Lower leg skin (tissue), 4 donors: ENCODE measurements around the gene ABL1. TPM values are rescaled to one million over a fixed set of nuclear protein-coding genes. Genes with fewer than 3 reads are reported as not detected.

Experiments used
- DNase-seq, 2 donors: peaks; one replicate each; pipeline ENCODE4 v3.0.0-alpha.2; 2019; ENCODE audit warnings: low spot score in 2 of 2
- H3K4me3 ChIP-seq: fragments of 200-600 bp; sonication (generic); 2 replicates; pipeline ENCODE4 v1.5.1; 2017; ENCODE audit warnings: mild to moderate bottlenecking, low read depth; ENCODE audit not compliant: poor library complexity, severe bottlenecking
- POLR2A ChIP-seq, 2 donors: fragments of 450-650 bp; IDR thresholded peaks; one replicate each; pipeline ENCODE4 v1.6.1; 2016 to 2017; ENCODE audit warnings: antibody characterized with exemption in 2 of 2, mild to moderate bottlenecking in 1 of 2, moderate library complexity in 1 of 2
- WGBS, 2 donors: methylation state at CpG; one replicate each; pipeline ENCODE4 v1.1.5; 2018; 5-methylcytosine and 5-hydroxymethylcytosine counted together
- intact Hi-C: fragments of 100-400 bp; cut with DNase I; formaldehyde crosslinking; loops from one replicate; pipeline ENCODE4 v1.15.0; 2023; ENCODE audit warnings: low total_unique reads
- total RNA-seq, 4 donors: library from RNA; depleted of rRNA; stranded (reverse); fragments of >200 nt; gene quantifications; one replicate each; pipeline ENCODE4 v1.1.0, GENCODE V29; 2016
- TF ChIP-seq, protein P1 (sequence below), 3 donors: fragments of 450-650 bp; IDR thresholded peaks; one replicate each; pipeline ENCODE4 v1.5.1; 2016; ENCODE audit warnings: antibody characterized with exemption in 3 of 3, mild to moderate bottlenecking in 3 of 3, moderate library complexity in 2 of 3

ABL1 gene
- total RNA-seq, 4 donors from 2014 or later: 21.2 to 47.2 (median 34.3) TPM

DNA sequence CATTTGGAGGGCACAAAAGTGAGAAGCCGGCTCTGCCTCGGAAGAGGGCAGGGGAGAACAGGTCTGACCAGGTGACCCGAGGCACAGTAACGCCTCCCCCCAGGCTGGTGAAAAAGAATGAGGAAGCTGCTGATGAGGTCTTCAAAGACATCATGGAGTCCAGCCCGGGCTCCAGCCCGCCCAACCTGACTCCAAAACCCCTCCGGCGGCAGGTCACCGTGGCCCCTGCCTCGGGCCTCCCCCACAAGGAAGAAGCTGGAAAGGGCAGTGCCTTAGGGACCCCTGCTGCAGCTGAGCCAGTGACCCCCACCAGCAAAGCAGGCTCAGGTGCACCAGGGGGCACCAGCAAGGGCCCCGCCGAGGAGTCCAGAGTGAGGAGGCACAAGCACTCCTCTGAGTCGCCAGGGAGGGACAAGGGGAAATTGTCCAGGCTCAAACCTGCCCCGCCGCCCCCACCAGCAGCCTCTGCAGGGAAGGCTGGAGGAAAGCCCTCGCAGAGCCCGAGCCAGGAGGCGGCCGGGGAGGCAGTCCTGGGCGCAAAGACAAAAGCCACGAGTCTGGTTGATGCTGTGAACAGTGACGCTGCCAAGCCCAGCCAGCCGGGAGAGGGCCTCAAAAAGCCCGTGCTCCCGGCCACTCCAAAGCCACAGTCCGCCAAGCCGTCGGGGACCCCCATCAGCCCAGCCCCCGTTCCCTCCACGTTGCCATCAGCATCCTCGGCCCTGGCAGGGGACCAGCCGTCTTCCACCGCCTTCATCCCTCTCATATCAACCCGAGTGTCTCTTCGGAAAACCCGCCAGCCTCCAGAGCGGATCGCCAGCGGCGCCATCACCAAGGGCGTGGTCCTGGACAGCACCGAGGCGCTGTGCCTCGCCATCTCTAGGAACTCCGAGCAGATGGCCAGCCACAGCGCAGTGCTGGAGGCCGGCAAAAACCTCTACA is 49.8 kb downstream of the ABL1 start:
- no peak for TF ChIP-seq POLR2A (IDR thresholded peaks at IDR 0.05)
- TF ChIP-seq, protein P1, sequence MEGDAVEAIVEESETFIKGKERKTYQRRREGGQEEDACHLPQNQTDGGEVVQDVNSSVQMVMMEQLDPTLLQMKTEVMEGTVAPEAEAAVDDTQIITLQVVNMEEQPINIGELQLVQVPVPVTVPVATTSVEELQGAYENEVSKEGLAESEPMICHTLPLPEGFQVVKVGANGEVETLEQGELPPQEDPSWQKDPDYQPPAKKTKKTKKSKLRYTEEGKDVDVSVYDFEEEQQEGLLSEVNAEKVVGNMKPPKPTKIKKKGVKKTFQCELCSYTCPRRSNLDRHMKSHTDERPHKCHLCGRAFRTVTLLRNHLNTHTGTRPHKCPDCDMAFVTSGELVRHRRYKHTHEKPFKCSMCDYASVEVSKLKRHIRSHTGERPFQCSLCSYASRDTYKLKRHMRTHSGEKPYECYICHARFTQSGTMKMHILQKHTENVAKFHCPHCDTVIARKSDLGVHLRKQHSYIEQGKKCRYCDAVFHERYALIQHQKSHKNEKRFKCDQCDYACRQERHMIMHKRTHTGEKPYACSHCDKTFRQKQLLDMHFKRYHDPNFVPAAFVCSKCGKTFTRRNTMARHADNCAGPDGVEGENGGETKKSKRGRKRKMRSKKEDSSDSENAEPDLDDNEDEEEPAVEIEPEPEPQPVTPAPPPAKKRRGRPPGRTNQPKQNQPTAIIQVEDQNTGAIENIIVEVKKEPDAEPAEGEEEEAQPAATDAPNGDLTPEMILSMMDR (IDR thresholded peaks at IDR 0.05): no peak
- intact Hi-C loops: no loop called here
- no peak overlapping the region for H3K4me3 ChIP-seq
- no peak for DNase-seq
- WGBS, 2 donors: 87% methylated on average over 47 of the region's 47 CpGs

DNA sequence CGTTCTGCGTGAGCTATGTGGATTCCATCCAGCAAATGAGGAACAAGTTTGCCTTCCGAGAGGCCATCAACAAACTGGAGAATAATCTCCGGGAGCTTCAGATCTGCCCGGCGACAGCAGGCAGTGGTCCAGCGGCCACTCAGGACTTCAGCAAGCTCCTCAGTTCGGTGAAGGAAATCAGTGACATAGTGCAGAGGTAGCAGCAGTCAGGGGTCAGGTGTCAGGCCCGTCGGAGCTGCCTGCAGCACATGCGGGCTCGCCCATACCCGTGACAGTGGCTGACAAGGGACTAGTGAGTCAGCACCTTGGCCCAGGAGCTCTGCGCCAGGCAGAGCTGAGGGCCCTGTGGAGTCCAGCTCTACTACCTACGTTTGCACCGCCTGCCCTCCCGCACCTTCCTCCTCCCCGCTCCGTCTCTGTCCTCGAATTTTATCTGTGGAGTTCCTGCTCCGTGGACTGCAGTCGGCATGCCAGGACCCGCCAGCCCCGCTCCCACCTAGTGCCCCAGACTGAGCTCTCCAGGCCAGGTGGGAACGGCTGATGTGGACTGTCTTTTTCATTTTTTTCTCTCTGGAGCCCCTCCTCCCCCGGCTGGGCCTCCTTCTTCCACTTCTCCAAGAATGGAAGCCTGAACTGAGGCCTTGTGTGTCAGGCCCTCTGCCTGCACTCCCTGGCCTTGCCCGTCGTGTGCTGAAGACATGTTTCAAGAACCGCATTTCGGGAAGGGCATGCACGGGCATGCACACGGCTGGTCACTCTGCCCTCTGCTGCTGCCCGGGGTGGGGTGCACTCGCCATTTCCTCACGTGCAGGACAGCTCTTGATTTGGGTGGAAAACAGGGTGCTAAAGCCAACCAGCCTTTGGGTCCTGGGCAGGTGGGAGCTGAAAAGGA is 50.7 kb downstream of the ABL1 start:
- H3K4me3 ChIP-seq: no peak overlapping the region
- DNase-seq: no peak
- intact Hi-C loops: no loop called here
- no peak for TF ChIP-seq POLR2A (IDR thresholded peaks at IDR 0.05)
- TF ChIP-seq, protein P1 (IDR thresholded peaks at IDR 0.05): no peak
- 86 to 88% methylated on average over 34 to 35 of the region's 35 CpGs for WGBS, 2 donors

DNA sequence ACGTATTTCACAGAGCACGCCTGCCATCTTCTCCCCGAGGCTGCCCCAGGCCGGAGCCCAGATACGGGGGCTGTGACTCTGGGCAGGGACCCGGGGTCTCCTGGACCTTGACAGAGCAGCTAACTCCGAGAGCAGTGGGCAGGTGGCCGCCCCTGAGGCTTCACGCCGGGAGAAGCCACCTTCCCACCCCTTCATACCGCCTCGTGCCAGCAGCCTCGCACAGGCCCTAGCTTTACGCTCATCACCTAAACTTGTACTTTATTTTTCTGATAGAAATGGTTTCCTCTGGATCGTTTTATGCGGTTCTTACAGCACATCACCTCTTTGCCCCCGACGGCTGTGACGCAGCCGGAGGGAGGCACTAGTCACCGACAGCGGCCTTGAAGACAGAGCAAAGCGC is 51.9 kb downstream of the ABL1 start:
- no peak for DNase-seq
- WGBS, 2 donors: 91 to 93% methylated on average over 23 of the region's 23 CpGs
- no peak overlapping the region for H3K4me3 ChIP-seq
- intact Hi-C loops: no loop called here
- TF ChIP-seq, protein P1 (IDR thresholded peaks at IDR 0.05): no peak
- TF ChIP-seq POLR2A (IDR thresholded peaks at IDR 0.05): no peak

DNA sequence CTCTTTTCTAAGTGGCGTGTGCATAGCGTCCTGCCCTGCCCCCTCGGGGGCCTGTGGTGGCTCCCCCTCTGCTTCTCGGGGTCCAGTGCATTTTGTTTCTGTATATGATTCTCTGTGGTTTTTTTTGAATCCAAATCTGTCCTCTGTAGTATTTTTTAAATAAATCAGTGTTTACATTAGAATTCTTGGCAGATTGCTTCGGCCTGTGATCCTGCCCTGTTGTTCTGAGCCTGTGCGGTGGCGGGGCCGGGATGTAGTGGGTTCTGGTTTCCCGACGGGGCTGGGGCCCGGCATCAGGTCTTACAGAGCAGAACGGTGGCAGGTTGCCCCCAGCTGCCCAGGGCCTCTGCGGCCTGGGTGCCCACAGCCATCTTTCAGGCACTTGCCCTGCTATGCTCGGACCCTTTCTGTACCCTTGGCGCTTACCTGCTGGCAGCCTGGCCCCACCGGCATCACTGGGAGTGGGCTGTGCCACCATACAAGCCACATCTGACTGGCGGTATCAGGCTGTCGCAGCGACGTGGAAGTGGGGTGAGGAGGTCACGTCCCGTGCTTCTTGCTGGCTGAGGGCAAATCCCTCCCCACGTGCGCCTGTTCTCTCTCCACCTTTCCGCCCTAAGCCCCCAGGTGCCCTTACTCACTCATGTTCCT is 52.6 kb downstream of the ABL1 start:
- no peak for TF ChIP-seq POLR2A (IDR thresholded peaks at IDR 0.05)
- TF ChIP-seq, protein P1 (IDR thresholded peaks at IDR 0.05): no peak
- intact Hi-C loops: no loop called here
- 94% methylated on average over 25 of the region's 25 CpGs for WGBS, 2 donors
- no peak overlapping the region for H3K4me3 ChIP-seq
- no peak for DNase-seq

DNA sequence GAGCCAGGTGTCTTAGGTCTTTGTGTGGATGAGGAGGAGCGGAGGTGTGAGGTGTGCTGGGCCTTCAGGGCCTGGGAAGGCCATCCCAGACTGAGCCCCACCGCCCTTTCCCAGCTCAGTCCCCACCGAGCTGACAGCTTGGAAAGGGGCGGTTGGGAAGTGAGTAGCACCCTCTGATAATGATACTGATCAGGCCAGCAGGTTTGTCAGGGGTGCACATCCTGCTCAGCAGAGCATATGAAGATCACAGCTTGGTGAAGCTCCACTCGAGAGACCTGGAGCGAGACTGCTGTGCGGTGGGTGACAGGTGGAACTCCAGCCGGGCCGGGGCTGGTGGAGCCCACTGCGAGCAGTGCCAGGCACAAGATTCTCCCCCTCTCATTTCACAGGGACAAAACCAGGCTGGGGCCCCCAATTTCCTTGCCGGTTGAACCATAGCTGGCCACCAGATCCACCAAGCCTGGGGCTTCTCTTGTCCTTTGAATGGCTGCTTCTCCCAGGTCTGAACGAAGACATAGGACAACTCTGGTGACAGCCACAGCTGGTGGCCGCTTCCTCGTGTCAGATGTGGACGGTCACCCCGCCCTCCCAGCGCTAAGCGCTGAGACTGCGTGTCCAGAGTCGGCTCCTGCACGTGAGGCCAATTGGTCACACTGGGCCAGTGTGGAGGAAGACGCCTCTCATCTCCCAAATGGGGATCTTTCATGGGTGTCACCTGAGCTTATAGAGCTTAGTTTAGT is 53.3 kb downstream of the ABL1 start:
- intact Hi-C loops: no loop called here
- no peak overlapping the region for H3K4me3 ChIP-seq
- 90 to 93% methylated on average over 19 to 22 of the region's 22 CpGs for WGBS, 2 donors
- DNase-seq: no peak
- TF ChIP-seq, protein P1 (IDR thresholded peaks at IDR 0.05): no peak
- no peak for TF ChIP-seq POLR2A (IDR thresholded peaks at IDR 0.05)
